ENCODE results near the gene MICAL2. TPM values are rescaled to one million over a fixed set of nuclear protein-coding genes. Genes with fewer than 3 reads are reported as not detected.

MICAL2 gene
- total and polyA plus RNA-seq, 2 of the 13 experiments (the other 11 are each of a cell fraction or from before 2014, with no cell fraction given), result 0.78 to 1.1 TPM

DNA sequence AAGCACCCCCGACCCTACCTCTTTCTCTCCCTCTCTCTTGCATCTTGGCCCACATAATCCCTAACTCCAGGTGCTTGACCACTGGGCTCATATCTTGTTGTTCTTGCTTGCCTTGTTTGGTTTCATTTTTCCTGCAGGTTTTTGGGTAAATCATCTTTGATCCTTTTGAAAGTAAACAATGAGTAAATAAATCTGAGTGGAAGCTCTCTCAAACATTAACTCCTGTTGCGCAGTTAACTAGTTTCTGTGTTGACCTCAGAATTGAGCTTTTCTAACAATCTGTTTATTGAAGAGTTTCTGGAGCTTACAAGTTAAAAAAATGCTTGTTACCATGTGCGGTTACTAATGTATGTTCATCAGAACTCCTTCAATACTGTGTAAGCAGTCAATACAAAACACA lies 38.8 kb upstream of the MICAL2 start:
- no peaks in the 10 kb centered on the region for H3K9me3 ChIP-seq (ENCODE audit: low read length)
- peaks cover 74% of the 10 kb centered on the region for H3K4me1 ChIP-seq (ENCODE audit: insufficient read depth, low read length)
- no peaks in the 10 kb centered on the region for H3K36me3 ChIP-seq (replicated peaks in 1 of 2; ENCODE audit: control insufficient read depth in 1 of 2, insufficient read depth in 2 of 2, low read length in 2 of 2)
- H3K27ac ChIP-seq (ENCODE audit: extremely low read length, insufficient read depth, low read length), result no peak overlapping the region
- 10% methylated on average over 3 of the region's 3 CpGs for WGBS (ENCODE audit: low lambda C conversion rate)
- H3K4me2 ChIP-seq (ENCODE audit: low read depth, low read length), result no peak overlapping the region
- H3K27me3 ChIP-seq (ENCODE audit: control insufficient read depth in 1 of 2, insufficient read depth in 2 of 2, low read length in 2 of 2), result no peaks in the 10 kb centered on the region
- DNase-seq (ENCODE audit: low spot score) (peak; percentile 27), FAIRE-seq (no peak), ATAC-seq (no peak)
- in situ Hi-C loops (cut with HindIII; ENCODE audit: extremely low pct_ligation_motif_present, low pct_unique_long_range_greater_than_20kb) (no loop called here), intact Hi-C loops (cut with micrococcal nuclease; ENCODE audit: unreplicated experiment) (no loop called here)
- no peak for TF ChIP-seq MTF2 (CRISPR knock-in tag; IDR thresholded peaks at IDR 0.05; ENCODE audit: borderline replicate concordance)
- TF ChIP-seq SOX13 (IDR thresholded peaks at IDR 0.05), result no peak
- no peak for TF ChIP-seq SOX13 (CRISPR knock-in tag; conservative IDR thresholded peaks at IDR 0.05 in 1 of 2, IDR thresholded peaks at IDR 0.05 in 1 of 2)
- TF ChIP-seq DNMT1 (CRISPR knock-in tag; IDR thresholded peaks at IDR 0.05), result no peak
- TF ChIP-seq GATAD2A (CRISPR knock-in tag; IDR thresholded peaks at IDR 0.05), result peak; percentile 40; the same call in 1 of the 2 replicates
- peak; percentile 51 for TF ChIP-seq FOXP4 (CRISPR knock-in tag; IDR thresholded peaks at IDR 0.05)
- no peak for TF ChIP-seq RCOR2 (CRISPR knock-in tag; IDR thresholded peaks at IDR 0.05)
- 0 out of 2 replicates have a peak, but pooled peaks have one; percentile 24 for TF ChIP-seq FOXA3 (CRISPR knock-in tag; IDR thresholded peaks at IDR 0.05)
- TF ChIP-seq BCL6 (CRISPR knock-in tag; IDR thresholded peaks at IDR 0.05), result peak; percentile 44; the same call in 1 of the 2 replicates
- TF ChIP-seq ARID3A (IDR thresholded peaks at IDR 0.05; ENCODE audit: low read depth, low read length), result peak; percentile 52; the same call in 1 of the 2 replicates
- no peak for TF ChIP-seq ZNF326 (CRISPR knock-in tag; IDR thresholded peaks at IDR 0.05; ENCODE audit: borderline replicate concordance)
- no peak for TF ChIP-seq FOXP1 (IDR thresholded peaks at IDR 0.05)
- TF ChIP-seq FOXP1 (CRISPR knock-in tag; IDR thresholded peaks at IDR 0.05), result peak; percentile 61
- no peak for TF ChIP-seq ZNF263 (CRISPR knock-in tag; IDR thresholded peaks at IDR 0.05)
- no peak for TF ChIP-seq ZNF768 (CRISPR knock-in tag; IDR thresholded peaks at IDR 0.05)
- TF ChIP-seq SOX5 (CRISPR knock-in tag; IDR thresholded peaks at IDR 0.05; ENCODE audit: borderline replicate concordance), result peak; percentile 26; the same call in 1 of the 2 replicates
- ChIA-PET CTCF (ENCODE audit: low intra/inter-chr PET ratio, low total read pairs) (no interaction called here), POLR2A (interaction anchor here (0.7 to 1.0 kb wide), 2 partner anchors 15 to 21 kb away, joined by 3 to 6 read pairs; no protein-coding TSS in a partner anchor)
- H3K9ac ChIP-seq (ENCODE audit: insufficient read depth, low read depth, low read length), result no peak overlapping the region
- H3K79me2 ChIP-seq (ENCODE audit: insufficient read depth, low read length), result no peaks in the 10 kb centered on the region
- no peak overlapping the region for H2AFZ ChIP-seq (ENCODE audit: low read length)
- no TSS peak for BruUV-seq (replicated peaks)
- no peak overlapping the region for H3K4me3 ChIP-seq (replicated peaks in 1 of 3; ENCODE audit: insufficient read depth in 1 of 3, low read depth in 2 of 3, low read length in 3 of 3)
- H4K20me1 ChIP-seq (ENCODE audit: insufficient read depth, low read length), result no peaks in the 10 kb centered on the region
